Activated CD8-positive, alpha-beta memory T cell treated with anti-CD3 and anti-CD28 coated beads for 4 hours (primary cell): ENCODE data around the gene RANGAP1.
A peak's percentile ranks its signal among the peaks of the same experiment; 100 is the strongest.

ENCODE experiments used
- DNase-seq, 2 donors: peaks; one replicate each; pipeline ENCODE4 v3.0.0-alpha.2; 2020; ENCODE audit warnings: low read depth in 2 of 2

RANGAP1 gene

DNA sequence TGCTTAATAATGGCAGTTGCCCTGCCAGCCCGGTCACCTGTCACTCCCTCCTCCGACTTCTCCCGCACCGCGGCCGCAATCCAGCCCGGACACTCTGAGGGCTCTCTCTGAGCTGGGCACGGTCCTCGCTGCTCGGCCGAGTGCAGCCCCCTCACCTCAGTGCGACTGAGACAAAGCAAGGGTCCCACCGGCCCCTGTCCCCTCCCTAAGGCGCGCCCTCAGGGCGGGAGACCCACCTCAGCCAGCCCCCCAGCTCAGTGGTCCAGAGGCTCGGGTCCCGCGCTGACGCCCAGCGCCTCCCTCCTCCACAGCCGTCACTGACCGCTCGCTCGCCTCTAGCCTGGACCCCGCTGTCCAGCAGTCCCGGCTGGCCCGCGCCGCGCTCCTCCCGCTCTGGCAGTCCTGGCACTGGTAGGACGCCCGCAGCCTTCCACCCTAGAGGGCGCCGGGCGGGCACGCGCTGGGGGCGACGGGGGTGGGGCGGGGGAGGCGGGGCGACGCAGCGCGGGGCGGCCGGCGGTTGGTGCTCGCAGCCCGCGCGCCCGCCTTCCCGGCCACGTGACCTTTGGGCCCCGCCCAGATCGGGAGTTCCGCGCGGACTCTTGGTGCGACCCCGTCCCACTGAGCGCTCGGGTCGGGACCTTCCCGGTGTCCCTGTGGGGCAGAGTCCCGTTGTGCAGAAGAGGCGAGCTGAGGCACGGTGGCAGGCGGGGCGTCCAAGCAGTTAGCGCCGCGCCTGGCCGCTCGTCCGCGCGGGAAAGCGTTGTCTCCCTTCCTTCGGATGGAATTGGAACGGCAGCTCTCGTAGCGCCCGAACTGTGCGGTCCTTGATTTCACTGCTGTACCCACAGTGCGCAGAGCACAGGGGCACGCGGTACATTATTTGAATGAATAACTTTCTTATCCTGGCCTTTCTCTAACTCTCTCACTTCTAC, 88.7 kb downstream of the RANGAP1 start:
- peak; percentile 61 to 63 for DNase-seq
